ENCODE results near the gene RRAS2.

The RRAS2 gene

DNA sequence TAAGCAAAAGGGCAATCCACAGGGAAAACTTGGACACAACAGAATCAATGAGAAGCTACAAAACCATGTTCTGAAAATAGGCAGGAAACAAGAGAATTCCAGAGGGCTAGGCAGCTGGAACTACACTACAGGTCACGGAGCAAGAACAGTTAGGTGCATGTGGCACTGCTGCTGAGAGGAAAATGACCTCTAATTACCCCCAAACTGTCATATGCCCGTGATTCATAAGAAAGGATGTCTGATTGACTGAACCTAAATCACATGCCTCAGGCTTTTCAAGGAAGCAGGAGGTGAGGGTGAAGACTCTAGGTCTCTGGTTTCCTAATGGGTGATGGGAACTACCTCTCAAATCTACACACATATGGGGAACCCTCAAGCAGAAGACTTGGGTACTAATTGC, 17.9 kb upstream of the RRAS2 start:
- TF ChIP-seq, protein P1, sequence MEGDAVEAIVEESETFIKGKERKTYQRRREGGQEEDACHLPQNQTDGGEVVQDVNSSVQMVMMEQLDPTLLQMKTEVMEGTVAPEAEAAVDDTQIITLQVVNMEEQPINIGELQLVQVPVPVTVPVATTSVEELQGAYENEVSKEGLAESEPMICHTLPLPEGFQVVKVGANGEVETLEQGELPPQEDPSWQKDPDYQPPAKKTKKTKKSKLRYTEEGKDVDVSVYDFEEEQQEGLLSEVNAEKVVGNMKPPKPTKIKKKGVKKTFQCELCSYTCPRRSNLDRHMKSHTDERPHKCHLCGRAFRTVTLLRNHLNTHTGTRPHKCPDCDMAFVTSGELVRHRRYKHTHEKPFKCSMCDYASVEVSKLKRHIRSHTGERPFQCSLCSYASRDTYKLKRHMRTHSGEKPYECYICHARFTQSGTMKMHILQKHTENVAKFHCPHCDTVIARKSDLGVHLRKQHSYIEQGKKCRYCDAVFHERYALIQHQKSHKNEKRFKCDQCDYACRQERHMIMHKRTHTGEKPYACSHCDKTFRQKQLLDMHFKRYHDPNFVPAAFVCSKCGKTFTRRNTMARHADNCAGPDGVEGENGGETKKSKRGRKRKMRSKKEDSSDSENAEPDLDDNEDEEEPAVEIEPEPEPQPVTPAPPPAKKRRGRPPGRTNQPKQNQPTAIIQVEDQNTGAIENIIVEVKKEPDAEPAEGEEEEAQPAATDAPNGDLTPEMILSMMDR (IDR thresholded peaks at IDR 0.05) = no peak
- no peaks in the 10 kb centered on the region for H3K9me3 ChIP-seq
- H3K4me1 ChIP-seq (ENCODE audit: control insufficient read depth in 1 of 2, insufficient read depth in 1 of 2, low read depth in 1 of 2, low read length in 1 of 2) = peaks cover 0 to 4% of the 10 kb centered on the region in 2 experiments
- no peaks in the 10 kb centered on the region for H3K36me3 ChIP-seq
- no peak overlapping the region for H3K27ac ChIP-seq
- H3K4me3 ChIP-seq (ENCODE audit: low read depth in 1 of 2, low read length in 1 of 2) = no peak overlapping the region
- H3K27me3 ChIP-seq = peaks cover 62% of the 10 kb centered on the region

GRCh38 chr11:14374922-14375830, 16.2 kb upstream of the RRAS2 start:
- H3K27ac ChIP-seq = no peak overlapping the region
- TF ChIP-seq, protein P1 (IDR thresholded peaks at IDR 0.05) = no peak

DNA sequence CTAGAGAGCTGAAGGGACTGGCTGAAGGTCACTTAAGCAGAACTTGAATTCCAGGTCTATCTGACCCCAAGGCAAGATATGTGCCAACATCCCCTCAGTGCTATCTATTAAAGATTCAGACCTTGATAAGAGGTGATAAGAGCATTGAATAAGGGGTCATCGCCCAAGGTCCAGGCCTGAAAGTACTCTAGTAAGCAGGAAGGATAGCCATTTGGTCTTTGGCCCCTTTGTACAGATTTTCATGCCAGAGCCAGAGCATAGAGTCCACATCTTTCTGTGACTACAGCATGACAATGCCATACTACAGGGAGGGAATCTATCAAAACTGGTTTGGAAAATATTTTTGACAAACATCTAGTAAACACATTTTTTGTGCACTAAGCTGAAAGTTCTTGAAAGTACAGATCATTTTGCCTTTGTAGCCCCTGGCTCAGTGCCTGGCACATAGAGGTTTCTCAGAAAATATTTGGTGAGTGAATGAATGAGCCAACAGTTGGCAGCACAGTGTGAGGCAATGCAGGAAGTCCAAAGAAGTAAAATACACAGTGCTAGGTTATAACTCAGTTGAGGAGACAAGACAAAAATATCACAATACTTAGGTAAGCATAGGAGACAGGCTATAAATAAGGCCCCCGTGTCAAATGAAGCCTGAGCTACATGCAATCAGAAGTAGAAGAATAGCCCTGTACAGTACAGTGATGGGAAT, 15.1 kb upstream of the RRAS2 start:
- H3K27ac ChIP-seq = no peak overlapping the region
- no peaks in the 10 kb centered on the region for H3K4me1 ChIP-seq (ENCODE audit: control insufficient read depth in 1 of 2, insufficient read depth in 1 of 2, low read depth in 1 of 2, low read length in 1 of 2)
- TF ChIP-seq, protein P1 (IDR thresholded peaks at IDR 0.05) = no peak
- no peak overlapping the region for H3K4me3 ChIP-seq (ENCODE audit: low read depth in 1 of 2, low read length in 1 of 2)
- no peaks in the 10 kb centered on the region for H3K36me3 ChIP-seq
- H3K9me3 ChIP-seq = no peaks in the 10 kb centered on the region
- H3K27me3 ChIP-seq = peaks cover 47% of the 10 kb centered on the region

More at GRCh38 chr11:14374922-14375830, 16.2 kb upstream of the RRAS2 start:
- H3K4me1 ChIP-seq (ENCODE audit: control insufficient read depth in 1 of 2, insufficient read depth in 1 of 2, low read depth in 1 of 2, low read length in 1 of 2) = no peaks in the 10 kb centered on the region
- H3K9me3 ChIP-seq = no peaks in the 10 kb centered on the region
- H3K36me3 ChIP-seq = no peaks in the 10 kb centered on the region
- H3K4me3 ChIP-seq (ENCODE audit: low read depth in 1 of 2, low read length in 1 of 2) = no peak overlapping the region
- peaks cover 49% of the 10 kb centered on the region for H3K27me3 ChIP-seq

DNA sequence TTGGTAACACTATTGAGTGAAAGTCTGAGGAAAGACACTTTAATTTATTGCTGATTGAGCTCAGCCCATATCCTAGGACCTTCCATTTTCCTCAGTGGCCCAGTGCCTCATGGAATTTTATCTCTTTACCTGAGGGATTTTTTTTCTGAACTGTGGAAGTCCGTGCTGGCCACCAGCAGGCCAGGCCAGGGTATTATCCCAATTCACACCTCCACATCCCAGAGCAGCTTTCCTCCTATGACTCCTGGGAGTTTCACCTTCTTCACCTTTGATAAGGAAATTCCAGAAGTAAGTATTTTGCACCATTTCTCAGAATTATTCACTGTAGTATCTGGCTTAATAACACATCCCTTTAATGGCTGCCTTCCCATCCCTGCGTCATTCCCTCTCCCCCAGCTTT, 13.0 kb upstream of the RRAS2 start:
- no peaks in the 10 kb centered on the region for H3K9me3 ChIP-seq
- H3K4me3 ChIP-seq (ENCODE audit: low read depth in 1 of 2, low read length in 1 of 2) = no peak overlapping the region
- H3K36me3 ChIP-seq = no peaks in the 10 kb centered on the region
- peaks cover 26% of the 10 kb centered on the region for H3K27me3 ChIP-seq
- TF ChIP-seq, protein P1 (IDR thresholded peaks at IDR 0.05) = no peak
- no peaks in the 10 kb centered on the region for H3K4me1 ChIP-seq (ENCODE audit: control insufficient read depth in 1 of 2, insufficient read depth in 1 of 2, low read depth in 1 of 2, low read length in 1 of 2)
- no peak overlapping the region for H3K27ac ChIP-seq

GRCh38 chr11:14371249-14371648, 12.3 kb upstream of the RRAS2 start:
- no peaks in the 10 kb centered on the region for H3K9me3 ChIP-seq
- H3K36me3 ChIP-seq = no peaks in the 10 kb centered on the region
- TF ChIP-seq, protein P1 (IDR thresholded peaks at IDR 0.05) = no peak
- H3K4me1 ChIP-seq (ENCODE audit: control insufficient read depth in 1 of 2, insufficient read depth in 1 of 2, low read depth in 1 of 2, low read length in 1 of 2) = no peaks in the 10 kb centered on the region
- H3K27ac ChIP-seq = no peak overlapping the region
- H3K27me3 ChIP-seq = peaks cover 20% of the 10 kb centered on the region
- H3K4me3 ChIP-seq (ENCODE audit: low read depth in 1 of 2, low read length in 1 of 2) = no peak overlapping the region

All from neutrophil (primary cell).